HEK293 (cell line): ENCODE results near the gene SDF2L1.

Source experiments
- CTCF ChIA-PET: fragments of 350-600 bp; formaldehyde crosslinking; extraction: SDS; loops from one replicate; lab custom pipeline; 2021; ENCODE audit warnings: antibody characterized with exemption; lab: Yijun Ruan, JAX
- POLR2A ChIA-PET: fragments of 300-600 bp; formaldehyde crosslinking; extraction: SDS; loops from one replicate; lab custom pipeline; 2020; ENCODE audit warnings: antibody characterized with exemption, inconsistent platforms; lab: Yijun Ruan, JAX
- H3K27ac ChIP-seq: fragments of 200-500 bp; sonication (Bioruptor generic); 2 replicates; pipeline ENCODE4 v1.5.1; 2014; ENCODE audit warnings: low read depth, low read length, control low read depth, inconsistent platforms; ENCODE audit errors: extremely low read depth
- H3K36me3 ChIP-seq, 2 experiments: fragments of 200-500 bp in 1 of 2; sonication (Bioruptor generic) in 1 of 2; 1 replicate in 1 of 2; 2 replicates in 1 of 2; pipeline ENCODE4 v1.5.1; 2014 to 2017; ENCODE audit warnings: inconsistent platforms in 2 of 2, low read length in 2 of 2; ENCODE audit not compliant: control insufficient read depth in 2 of 2, insufficient read depth in 1 of 2
- H3K4me1 ChIP-seq: fragments of 200-500 bp; sonication (Bioruptor generic); 2 replicates; pipeline ENCODE4 v1.5.1; 2014; ENCODE audit warnings: mild to moderate bottlenecking, low read length, inconsistent platforms; ENCODE audit not compliant: control insufficient read depth, insufficient read depth
- H3K4me3 ChIP-seq: 2 replicates; pipeline ENCODE4 v1.5.1; 2011; ENCODE audit warnings: low read depth, mild to moderate bottlenecking, control low read depth, low read length, moderate library complexity
- H3K9me3 ChIP-seq: fragments of 200-500 bp; sonication (Bioruptor generic); 2 replicates; pipeline ENCODE4 v1.5.1; 2014; ENCODE audit warnings: low read depth, low read length, inconsistent platforms; ENCODE audit not compliant: control insufficient read depth, insufficient read depth
- BCL11A ChIP-seq: fragments of 450-650 bp; formaldehyde crosslinking; IDR thresholded peaks from 2 replicates; pipeline ENCODE4 v1.5.1; 2016; ENCODE audit warnings: low read depth, missing biosample characterization, missing genetic modification characterization
- BCL6B ChIP-seq: fragments of 450-650 bp; formaldehyde crosslinking; IDR thresholded peaks from 2 replicates; pipeline ENCODE4 v1.5.1; 2017; ENCODE audit warnings: missing biosample characterization, missing genetic modification characterization
- GLI2 ChIP-seq: fragments of 450-650 bp; formaldehyde crosslinking; IDR thresholded peaks from 2 replicates; pipeline ENCODE4; 2017; ENCODE audit warnings: missing biosample characterization, missing genetic modification characterization, low read depth, borderline replicate concordance
- OVOL3 ChIP-seq: fragments of 450-650 bp; formaldehyde crosslinking; IDR thresholded peaks from 2 replicates; pipeline ENCODE4 v1.5.1; 2016; ENCODE audit warnings: missing biosample characterization, missing genetic modification characterization
- PATZ1 ChIP-seq: fragments of 450-650 bp; formaldehyde crosslinking; IDR thresholded peaks from 2 replicates; pipeline ENCODE4 v1.5.1; 2016; ENCODE audit warnings: missing biosample characterization, missing genetic modification characterization
- SETDB1 ChIP-seq: IDR thresholded peaks from one replicate; pipeline ENCODE4 v1.6.1; 2017; ENCODE audit warnings: mild to moderate bottlenecking, low read length, moderate library complexity, mixed read lengths; ENCODE audit not compliant: insufficient read length
- TCF7L2 ChIP-seq: IDR thresholded peaks from 2 replicates; pipeline ENCODE4 v1.6.1; 2011; ENCODE audit warnings: low read depth, mild to moderate bottlenecking, inconsistent platforms, low read length, moderate library complexity, borderline replicate concordance
- TRIM28 ChIP-seq: IDR thresholded peaks from 2 replicates; pipeline ENCODE4 v1.6.1; 2011; ENCODE audit warnings: low read length, control low read depth, borderline replicate concordance
- ZBTB1 ChIP-seq: fragments of 450-650 bp; formaldehyde crosslinking; IDR thresholded peaks from 2 replicates; pipeline ENCODE4 v1.5.1; 2016; ENCODE audit warnings: missing biosample characterization, missing genetic modification characterization
- ZBTB8A ChIP-seq: fragments of 450-650 bp; formaldehyde crosslinking; IDR thresholded peaks from 2 replicates; pipeline ENCODE4 v1.5.1; 2016; ENCODE audit warnings: missing biosample characterization, missing genetic modification characterization
- ZNF10 ChIP-seq: fragments of 450-650 bp; formaldehyde crosslinking; IDR thresholded peaks from 2 replicates; pipeline ENCODE4 v1.5.1; 2017; ENCODE audit warnings: missing biosample characterization, missing genetic modification characterization
- ZNF114 ChIP-seq: fragments of 450-650 bp; formaldehyde crosslinking; IDR thresholded peaks from 2 replicates; pipeline ENCODE4 v1.5.0; 2017; ENCODE audit warnings: missing biosample characterization, missing genetic modification characterization
- ZNF133 ChIP-seq: fragments of 450-650 bp; formaldehyde crosslinking; IDR thresholded peaks from 2 replicates; pipeline ENCODE4 v1.5.1; 2016; ENCODE audit warnings: missing biosample characterization, missing genetic modification characterization
- ZNF16 ChIP-seq: fragments of 450-650 bp; formaldehyde crosslinking; IDR thresholded peaks from 2 replicates; pipeline ENCODE4 v1.5.1; 2016; ENCODE audit warnings: low read depth, missing biosample characterization, missing genetic modification characterization
- ZNF223 ChIP-seq: fragments of 450-650 bp; formaldehyde crosslinking; IDR thresholded peaks from 2 replicates; pipeline ENCODE4 v1.5.1; 2016; ENCODE audit warnings: missing biosample characterization, missing genetic modification characterization
- ZNF341 ChIP-seq: fragments of 450-650 bp; formaldehyde crosslinking; IDR thresholded peaks from 2 replicates; pipeline ENCODE4; 2016; ENCODE audit warnings: low read depth, missing biosample characterization, missing genetic modification characterization
- ZNF37A ChIP-seq: fragments of 450-650 bp; IDR thresholded peaks from 2 replicates; pipeline ENCODE4 v1.5.1; 2018; ENCODE audit warnings: missing biosample characterization, missing genetic modification characterization
- ZNF391 ChIP-seq: fragments of 450-650 bp; formaldehyde crosslinking; IDR thresholded peaks from 2 replicates; pipeline ENCODE4 v1.5.1; 2016; ENCODE audit warnings: low read depth, missing biosample characterization, missing genetic modification characterization, borderline replicate concordance
- ZNF426 ChIP-seq: fragments of 450-650 bp; formaldehyde crosslinking; IDR thresholded peaks from 2 replicates; pipeline ENCODE4 v1.5.1; 2017; ENCODE audit warnings: missing biosample characterization, missing genetic modification characterization, mild to moderate bottlenecking, inconsistent platforms, moderate library complexity
- ZNF624 ChIP-seq: fragments of 450-650 bp; formaldehyde crosslinking; IDR thresholded peaks from 2 replicates; pipeline ENCODE4 v1.5.1; 2017; ENCODE audit warnings: missing biosample characterization, missing genetic modification characterization
- ZNF670 ChIP-seq: fragments of 450-650 bp; formaldehyde crosslinking; IDR thresholded peaks from 2 replicates; pipeline ENCODE4 v1.5.1; 2016; ENCODE audit warnings: missing biosample characterization, missing genetic modification characterization, low read depth
- ZNF76 ChIP-seq: fragments of 450-650 bp; formaldehyde crosslinking; IDR thresholded peaks from 2 replicates; pipeline ENCODE4; 2016; ENCODE audit warnings: low read depth, missing biosample characterization, missing genetic modification characterization, borderline replicate concordance
- ZNF776 ChIP-seq: fragments of 450-650 bp; formaldehyde crosslinking; IDR thresholded peaks from 2 replicates; pipeline ENCODE4 v1.5.0; 2017; ENCODE audit warnings: missing biosample characterization, missing genetic modification characterization, borderline replicate concordance
- ZSCAN30 ChIP-seq: fragments of 450-650 bp; IDR thresholded peaks from 2 replicates; pipeline ENCODE4 v1.5.1; 2018; ENCODE audit warnings: missing biosample characterization, mild to moderate bottlenecking, missing genetic modification characterization, moderate library complexity
- TF ChIP-seq, protein P1 (sequence below): fragments of 450-650 bp; formaldehyde crosslinking; IDR thresholded peaks from 2 replicates; pipeline ENCODE4 v1.5.1; 2016; ENCODE audit warnings: missing biosample characterization, missing genetic modification characterization

Gene SDF2L1

DNA sequence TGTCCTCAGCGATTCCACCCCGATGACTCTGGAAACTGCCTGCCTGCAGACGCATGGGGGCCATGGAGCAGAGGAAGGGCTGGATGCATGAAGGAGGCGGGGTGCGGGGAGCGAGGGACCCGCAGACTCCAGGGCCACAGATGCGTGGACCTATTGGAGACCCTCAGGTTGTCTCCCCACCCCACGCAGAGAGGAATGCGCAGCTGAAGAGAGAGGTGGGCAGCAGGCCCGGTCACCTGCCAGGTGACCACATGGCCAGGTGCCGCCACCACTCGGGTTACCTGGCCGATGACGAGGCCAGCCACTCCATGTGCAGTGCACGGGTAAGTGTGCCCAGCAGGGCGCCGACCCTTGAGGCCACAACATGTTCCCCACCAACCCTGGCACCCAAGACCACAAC is 9.2 kb upstream of the SDF2L1 start:
- TF ChIP-seq ZNF16 (tag by site-specific recombination): no peak
- no peak for TF ChIP-seq PATZ1 (tag by site-specific recombination)
- no peak for TF ChIP-seq TCF7L2
- no peak for TF ChIP-seq ZNF114 (tag by site-specific recombination)
- no peak for TF ChIP-seq ZNF76 (tag by site-specific recombination)
- TF ChIP-seq GLI2 (tag by site-specific recombination): no peak
- no peak for TF ChIP-seq ZNF391
- TF ChIP-seq TRIM28: no peak
- TF ChIP-seq, all 188 proteins: peak for 0
- ChIA-PET POLR2A (interaction anchor here (2.6 kb wide), 1 partner anchor 9 kb away, joined by 24 read pairs; the partner anchor contains the start of gene SDF2L1), CTCF (interaction anchor here (1.0 to 1.8 kb wide), 3 partner anchors 10 to 19 kb away, joined by 3 to 6 read pairs (median 4); no protein-coding TSS in a partner anchor)
- Histone ChIP-seq H3K36me3 (peaks cover 0 to 11% of the 10 kb centered on the region in 2 experiments; a peak in 1 of 3 replicates), H3K9me3 (no peaks in the 10 kb centered on the region), H3K4me1 (no peaks in the 10 kb centered on the region), H3K27ac (no peak overlapping the region), H3K4me3 (no peak overlapping the region)

GRCh38 chr22:21633481-21633880 is 8.6 kb upstream of the SDF2L1 start:
- POLR2A ChIA-PET: no interaction called here
- no peak overlapping the region for H3K4me3 ChIP-seq
- CTCF ChIA-PET: interaction anchor here (0.6 to 1.8 kb wide), 2 partner anchors 10 to 36 kb away, joined by 3 to 6 read pairs; no protein-coding TSS in a partner anchor
- H3K36me3 ChIP-seq: peaks cover 0 to 5% of the 10 kb centered on the region in 2 experiments; a peak in 1 of 3 replicates
- no peaks in the 10 kb centered on the region for H3K4me1 ChIP-seq
- no peak overlapping the region for H3K27ac ChIP-seq
- TF ChIP-seq ZNF223 (tag by site-specific recombination) (no peak), BCL11A (no peak)
- H3K9me3 ChIP-seq: no peaks in the 10 kb centered on the region

GRCh38 chr22:21634081-21634480 is 8.0 kb upstream of the SDF2L1 start:
- Histone ChIP-seq H3K4me1 (no peaks in the 10 kb centered on the region), H3K4me3 (no peak overlapping the region), H3K27ac (no peak overlapping the region), H3K36me3 (peaks cover 0 to 1% of the 10 kb centered on the region in 2 experiments; a peak in 1 of 3 replicates), H3K9me3 (no peaks in the 10 kb centered on the region)
- POLR2A ChIA-PET: interaction anchor here (0.5 kb wide), 1 partner anchor 11 kb away, joined by 3 read pairs; no protein-coding TSS in a partner anchor
- CTCF ChIA-PET: interaction anchor here (0.6 to 1.8 kb wide), 3 partner anchors 9 to 36 kb away, joined by 3 to 6 read pairs (median 3); no protein-coding TSS in a partner anchor
- TF ChIP-seq ZNF391: no peak
- no peak for TF ChIP-seq ZNF341 (tag by site-specific recombination)
- no peak for TF ChIP-seq SETDB1
- no peak for TF ChIP-seq ZBTB1
- TF ChIP-seq ZBTB8A (tag by site-specific recombination): no peak
- no peak for TF ChIP-seq ZNF37A
- TF ChIP-seq ZNF670 (tag by site-specific recombination): no peak
- no peak for TF ChIP-seq ZSCAN30 (tag by site-specific recombination)
- TF ChIP-seq BCL6B (tag by site-specific recombination): no peak
- no peak for TF ChIP-seq OVOL3 (tag by site-specific recombination)
- no peak for TF ChIP-seq ZNF133
- TF ChIP-seq, protein P1, sequence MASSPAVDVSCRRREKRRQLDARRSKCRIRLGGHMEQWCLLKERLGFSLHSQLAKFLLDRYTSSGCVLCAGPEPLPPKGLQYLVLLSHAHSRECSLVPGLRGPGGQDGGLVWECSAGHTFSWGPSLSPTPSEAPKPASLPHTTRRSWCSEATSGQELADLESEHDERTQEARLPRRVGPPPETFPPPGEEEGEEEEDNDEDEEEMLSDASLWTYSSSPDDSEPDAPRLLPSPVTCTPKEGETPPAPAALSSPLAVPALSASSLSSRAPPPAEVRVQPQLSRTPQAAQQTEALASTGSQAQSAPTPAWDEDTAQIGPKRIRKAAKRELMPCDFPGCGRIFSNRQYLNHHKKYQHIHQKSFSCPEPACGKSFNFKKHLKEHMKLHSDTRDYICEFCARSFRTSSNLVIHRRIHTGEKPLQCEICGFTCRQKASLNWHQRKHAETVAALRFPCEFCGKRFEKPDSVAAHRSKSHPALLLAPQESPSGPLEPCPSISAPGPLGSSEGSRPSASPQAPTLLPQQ (tag by site-specific recombination): no peak
- no peak for TF ChIP-seq ZNF776 (tag by site-specific recombination)
- no peak for TF ChIP-seq ZNF624
- no peak for TF ChIP-seq ZNF426
- no peak for TF ChIP-seq ZNF10 (tag by site-specific recombination)
